EH (cell line): ENCODE measurements around the gene TXNRD2.
A peak's percentile ranks its signal among the peaks of the same experiment; 100 is the strongest.
"Not testable (repeated sequence)": the region's sequence is repeated elsewhere in the genome, so short reads cannot be mapped to it uniquely, and the experiment has no call there.

Experiments
- DNase-seq: peaks from one replicate; pipeline ENCODE4 v3.0.0-alpha.2; 2015; ENCODE audit warnings: low read depth

The TXNRD2 gene

DNA sequence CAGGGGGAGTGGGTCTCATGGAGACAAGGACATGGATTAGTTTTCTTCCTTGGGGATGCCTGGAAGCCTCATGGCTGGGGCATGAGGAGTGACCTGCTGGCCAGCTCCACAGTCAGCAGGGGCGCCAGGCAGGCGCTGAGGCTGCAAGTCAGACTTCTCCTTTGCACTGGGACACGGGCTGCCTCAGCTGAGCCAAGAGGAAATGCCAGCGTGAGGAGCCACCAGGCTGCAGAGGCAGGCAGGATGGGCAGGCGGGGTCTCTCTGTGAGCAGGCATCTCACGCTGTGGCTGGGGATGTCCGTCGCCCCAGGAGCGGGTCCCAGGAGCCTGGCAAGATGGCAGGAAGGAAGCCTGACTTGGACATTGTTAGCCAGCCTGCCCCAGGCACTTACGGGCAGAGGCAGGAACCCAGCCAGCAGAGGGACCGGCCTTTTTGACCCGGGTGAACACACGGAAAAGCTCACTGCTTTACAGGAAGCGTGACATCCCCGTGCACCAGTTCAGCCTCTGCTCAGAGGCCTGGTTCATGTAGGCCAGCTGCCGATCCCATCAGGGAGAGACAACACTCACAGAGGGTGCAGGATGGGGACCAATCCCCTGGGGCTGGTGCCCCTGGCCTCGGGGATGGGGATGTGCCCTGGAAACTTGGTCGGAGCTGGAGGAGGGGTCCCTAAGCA, 97.1 kb downstream of the TXNRD2 start:
- DNase-seq = peak; percentile 90

DNA sequence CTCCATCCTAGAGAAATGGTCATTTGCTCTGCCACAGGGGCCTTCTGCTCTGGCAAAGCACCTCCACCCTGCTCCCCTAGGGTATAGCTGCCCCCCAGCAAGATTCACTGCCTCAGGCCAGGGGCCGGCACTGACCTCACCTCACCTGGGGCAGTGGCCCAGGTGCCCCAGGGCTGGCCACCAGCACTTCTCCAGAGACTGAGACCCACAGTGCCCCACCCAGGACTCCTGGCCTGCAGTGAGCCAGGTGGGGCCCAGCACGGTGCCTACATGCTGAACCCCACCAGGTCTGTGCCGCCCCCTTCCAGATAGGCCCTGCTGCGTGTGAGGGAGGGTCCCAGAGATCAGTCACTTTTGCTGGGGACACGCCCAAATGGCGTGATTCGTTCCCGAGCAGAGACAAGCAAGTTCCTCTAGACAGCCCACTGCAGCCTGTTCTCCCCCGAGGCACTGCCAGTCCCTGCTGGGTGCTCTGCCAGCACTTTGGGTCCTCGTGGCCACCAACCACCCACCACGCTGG, 97.7 kb downstream of the TXNRD2 start:
- DNase-seq = no peak

DNA sequence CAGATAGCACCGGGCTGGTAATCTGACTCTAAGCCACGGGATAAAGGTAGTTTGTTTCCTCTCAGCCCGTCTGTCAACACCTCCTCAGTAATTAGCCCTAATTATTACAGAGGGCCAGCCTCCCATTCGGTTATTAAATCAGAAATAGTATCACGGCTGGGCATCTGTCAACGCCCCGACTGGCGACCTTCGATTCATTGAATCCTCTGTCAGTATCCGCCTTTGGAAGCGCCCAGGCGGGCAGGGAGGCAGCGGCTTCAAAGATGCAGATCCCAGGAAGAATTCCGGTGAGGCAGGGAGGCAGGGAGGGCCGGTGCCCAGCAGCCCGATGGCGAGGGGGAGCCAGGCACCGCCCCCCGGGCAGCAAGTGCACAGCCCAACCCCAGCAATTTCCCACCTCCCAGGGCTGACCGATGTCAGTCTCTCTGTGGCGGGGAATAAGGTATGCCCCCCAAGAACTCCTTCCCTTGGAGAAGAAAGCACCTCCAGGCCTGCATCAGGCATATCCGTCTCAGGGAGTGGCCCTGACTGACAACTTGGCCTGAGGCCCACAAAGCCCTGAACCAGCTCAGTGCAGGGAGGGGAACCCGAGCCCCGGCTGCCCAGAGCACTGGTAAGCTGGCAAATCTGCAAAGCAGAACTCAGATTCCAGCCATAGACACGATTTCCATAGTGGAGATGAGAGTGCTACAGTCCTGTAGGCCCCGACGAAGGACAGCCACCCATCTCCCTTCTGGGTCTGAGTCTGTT, 98.3 kb downstream of the TXNRD2 start:
- no peak for DNase-seq

DNA sequence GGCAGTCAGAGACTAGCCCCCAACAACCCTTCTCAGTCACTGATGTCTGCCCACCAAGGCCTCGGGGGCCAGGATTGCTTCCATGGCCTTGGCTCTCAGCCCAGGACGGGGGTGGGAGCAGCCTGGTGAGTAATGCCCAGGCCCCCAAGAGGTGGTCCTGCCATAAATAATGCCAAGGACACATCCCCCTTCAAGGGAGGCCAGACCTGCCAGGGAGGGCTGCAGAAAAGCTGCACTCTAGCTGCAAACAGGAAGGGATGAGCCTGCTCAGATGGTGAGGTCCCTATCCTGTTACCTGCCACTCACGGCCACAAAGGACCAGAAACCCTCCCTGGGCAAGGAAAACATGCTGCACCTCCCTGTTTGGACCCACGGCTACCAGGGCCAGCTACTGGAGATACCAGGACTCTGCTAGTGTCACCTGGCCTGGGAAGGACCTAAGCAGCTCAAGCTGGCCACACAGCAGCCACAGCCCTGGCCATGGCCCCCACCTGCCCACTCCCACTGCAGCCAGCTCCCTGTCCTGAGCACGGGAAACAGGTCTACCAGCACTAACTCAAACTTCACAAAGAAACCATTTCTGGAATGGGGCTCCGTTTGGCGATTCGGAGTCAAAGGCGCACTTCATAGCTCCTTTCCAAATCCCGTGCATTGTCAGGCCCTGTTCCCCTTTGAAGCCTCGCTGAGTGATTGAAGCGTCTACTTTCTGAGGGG, 99.1 kb downstream of the TXNRD2 start:
- no peak for DNase-seq

DNA sequence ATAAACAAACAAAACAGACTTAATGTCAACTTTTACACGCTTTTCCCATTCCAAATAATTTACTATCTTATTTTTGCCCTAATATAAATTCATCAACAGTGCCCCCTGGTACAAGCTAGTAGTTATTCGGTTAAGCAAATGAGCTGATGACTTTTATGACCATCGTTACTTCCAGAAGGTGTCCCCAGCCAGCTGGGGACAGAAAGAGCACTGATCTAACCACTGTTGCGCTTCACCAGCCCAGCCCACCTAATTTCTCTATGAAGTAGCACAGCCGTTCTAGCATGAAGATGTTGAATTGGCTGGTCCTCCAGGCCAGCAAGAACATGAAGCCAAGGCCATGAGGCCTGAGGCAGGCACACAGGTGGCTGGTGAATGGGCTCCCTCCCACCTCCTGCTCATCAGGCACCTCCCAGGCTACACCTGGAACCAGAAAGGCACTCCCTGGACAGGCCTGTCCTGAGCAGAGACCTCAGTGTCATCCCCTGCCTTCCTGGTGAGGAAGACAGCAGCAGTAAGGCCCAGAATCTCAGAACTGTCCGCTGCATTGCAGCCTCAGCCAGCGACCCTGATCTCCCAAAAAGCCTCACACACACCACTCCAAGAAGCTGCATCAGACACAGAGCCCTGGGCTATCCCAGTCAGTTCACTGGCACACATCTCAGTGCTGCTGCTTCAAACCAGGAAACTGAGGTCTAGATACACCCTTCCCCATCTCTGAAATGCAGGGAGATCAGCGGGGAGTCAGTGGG, 99.8 kb downstream of the TXNRD2 start:
- DNase-seq = no peak

DNA sequence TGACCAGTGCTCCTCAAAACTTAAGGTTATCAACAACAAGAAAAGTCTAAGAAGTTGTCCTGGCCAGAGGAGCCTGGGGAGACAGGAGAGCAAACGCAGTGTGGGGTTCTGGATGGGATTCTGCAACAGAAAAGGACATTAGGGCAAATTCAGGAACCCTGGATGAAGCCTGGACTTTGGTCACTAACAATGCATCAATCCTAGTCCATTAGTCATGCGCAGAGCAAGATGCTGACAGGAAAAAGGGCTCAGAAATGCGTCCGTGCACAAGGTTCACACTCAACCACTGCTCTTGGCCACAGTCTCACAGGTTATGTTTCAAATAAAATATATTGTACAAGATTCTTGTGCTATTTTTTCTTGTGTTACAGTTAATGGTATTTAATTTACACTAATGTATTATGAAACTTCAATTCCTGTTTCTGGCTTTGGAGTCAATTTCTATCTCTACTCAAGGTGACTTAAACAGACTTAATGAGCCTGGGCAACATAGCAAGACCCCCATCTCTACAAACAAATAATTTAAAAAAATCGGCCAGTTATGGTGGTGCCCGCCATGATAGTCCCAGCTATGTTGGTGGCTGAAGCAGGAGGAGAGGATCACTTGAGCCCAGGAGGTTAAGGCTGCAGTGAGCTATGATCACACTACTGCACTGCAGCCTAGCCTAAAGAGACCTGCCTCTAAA, 100.5 kb downstream of the TXNRD2 start:
- DNase-seq = peak; percentile 49

DNA sequence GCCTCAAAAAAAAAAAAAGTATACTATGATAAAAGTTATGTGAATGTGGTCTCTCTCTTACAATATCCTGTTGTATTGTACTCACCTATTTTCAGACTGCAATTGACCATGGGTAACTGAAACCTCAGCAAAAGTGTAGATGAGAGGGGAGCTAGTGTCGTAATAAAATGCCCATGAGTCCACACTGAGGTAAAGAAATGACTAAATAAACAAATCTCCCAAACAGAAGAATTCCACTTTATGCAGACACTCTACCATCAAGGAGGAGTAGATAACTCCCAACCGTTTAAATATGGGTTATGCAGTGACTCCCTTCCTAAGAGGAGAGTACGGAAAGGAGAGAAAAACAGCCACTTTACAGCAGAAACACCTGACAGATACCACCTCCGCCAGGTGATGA, 101.6 kb downstream of the TXNRD2 start:
- DNase-seq = no peak

DNA sequence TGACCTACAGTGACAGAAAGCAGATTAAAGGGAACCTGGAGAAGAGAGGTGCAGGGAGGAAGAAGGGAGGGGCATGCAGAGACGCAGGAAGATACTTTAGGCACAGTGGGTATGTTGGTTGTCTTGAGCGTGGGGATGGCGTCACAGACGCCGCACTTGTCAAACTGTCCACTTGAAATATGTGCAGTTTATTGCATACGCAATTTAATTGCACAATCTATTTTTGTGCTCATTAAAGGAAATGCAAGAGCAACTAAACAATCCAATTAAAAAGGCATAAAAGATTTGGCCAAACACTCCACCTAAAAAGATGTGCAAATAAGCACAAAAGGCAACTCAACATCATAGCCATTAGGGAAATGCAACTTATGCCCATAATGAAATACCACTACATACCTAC, 103.7 kb downstream of the TXNRD2 start:
- no peak for DNase-seq

DNA sequence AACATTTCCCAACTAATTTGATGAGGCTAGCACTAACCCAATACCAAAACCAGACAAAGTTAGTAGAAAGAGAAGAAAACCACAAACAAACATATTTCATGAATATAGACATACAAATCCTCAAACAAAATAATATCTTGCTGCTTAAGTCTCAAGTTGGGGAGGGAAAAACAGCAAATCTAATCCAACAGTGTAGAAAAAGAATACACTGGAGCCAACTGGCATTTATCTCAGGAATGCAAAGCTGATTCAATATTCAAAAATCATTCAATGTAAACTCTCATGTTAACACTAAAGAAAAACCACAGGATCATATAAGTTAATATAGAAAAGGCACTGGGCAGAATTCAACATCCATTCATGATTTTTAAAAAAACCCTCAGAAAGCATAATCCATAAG, 105.1 kb downstream of the TXNRD2 start:
- DNase-seq = no peak

DNA sequence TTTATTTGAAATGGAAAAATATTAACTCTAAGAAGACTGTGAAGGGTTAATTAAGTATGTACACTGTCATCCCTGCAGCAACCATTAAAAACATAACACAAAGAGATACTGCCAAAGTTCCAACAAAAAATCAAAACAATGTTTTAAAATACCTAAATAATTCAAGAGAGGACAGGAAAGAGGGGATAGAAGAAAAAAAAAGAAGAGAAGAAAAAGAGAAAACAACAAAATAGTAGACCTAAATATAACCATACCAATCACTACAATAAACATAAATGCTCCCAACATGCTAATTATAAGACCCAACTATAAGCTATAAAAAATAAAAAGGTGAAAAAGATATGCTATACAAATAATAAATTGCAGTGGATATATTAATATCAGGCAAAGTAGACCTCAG, 107.0 kb downstream of the TXNRD2 start:
- DNase-seq = no peak

DNA sequence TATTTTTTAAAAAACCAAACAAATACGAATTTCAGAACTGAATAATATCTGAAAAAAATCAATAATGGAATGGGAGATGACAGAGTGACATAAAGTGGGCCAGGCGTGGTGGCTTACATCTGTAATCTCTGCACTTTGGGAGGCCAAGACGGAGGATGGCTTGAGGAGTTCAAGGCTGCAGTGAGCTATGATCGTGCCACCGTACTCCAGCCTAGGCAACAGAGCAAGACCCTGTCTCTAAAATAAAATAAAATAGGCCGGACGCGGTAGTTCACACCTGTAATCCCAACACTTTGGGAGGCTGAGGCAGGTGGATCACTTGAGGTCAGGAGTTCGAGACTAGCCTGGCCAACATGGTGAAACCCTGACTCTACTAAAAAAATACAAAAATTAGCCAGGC, 108.3 kb downstream of the TXNRD2 start:
- DNase-seq = not testable (repeated sequence)

DNA sequence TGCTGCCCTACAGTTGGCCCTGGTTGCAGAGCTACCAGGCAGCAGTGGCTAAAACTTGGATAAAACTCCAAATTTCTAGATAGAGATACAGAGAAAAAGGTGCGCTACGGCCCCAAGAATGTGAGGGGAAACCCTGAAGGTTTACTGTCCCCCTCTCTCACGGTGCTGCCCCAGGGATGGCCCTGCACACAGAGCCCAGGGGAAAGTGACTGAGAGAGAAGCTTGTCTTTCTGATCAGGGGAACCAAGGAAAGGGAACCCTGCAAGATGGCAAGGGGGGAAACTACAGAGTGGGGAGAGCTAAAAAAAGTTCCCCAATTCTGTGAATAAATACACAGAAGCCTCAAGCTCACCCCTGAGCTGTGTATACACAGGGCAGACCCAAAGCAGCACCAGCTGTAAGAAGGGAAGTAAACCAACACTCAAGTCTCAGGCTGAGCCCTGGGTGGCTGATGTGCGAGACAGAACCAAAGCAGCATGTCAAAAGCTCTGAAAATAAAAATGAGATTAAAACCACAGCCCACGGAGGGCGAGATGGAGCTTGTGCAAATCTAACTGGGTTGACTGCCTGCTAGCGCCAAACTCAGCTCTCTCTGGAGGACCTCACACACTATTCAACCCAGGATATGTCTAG, 109.0 kb downstream of the TXNRD2 start:
- DNase-seq = no peak

DNA sequence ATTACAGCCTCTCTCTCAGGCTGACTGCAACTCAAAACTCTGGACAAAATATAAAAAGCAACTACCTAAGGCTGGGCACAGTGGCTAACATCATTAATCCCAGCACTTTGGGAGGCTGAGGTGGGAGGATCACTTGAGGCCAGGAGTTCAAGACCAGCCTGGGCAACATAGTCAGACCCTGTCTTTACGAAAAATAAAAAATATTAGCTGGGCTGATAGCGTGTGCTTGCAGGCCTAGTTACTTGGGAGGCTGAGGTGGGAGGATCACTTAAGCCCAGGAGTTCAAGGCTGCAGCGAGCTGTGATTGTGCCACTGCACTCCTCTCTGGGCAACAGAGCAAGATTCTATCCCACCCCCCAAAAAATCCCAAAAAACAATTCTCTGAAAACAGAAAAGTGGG, 109.6 kb downstream of the TXNRD2 start:
- not testable (repeated sequence) for DNase-seq

DNA sequence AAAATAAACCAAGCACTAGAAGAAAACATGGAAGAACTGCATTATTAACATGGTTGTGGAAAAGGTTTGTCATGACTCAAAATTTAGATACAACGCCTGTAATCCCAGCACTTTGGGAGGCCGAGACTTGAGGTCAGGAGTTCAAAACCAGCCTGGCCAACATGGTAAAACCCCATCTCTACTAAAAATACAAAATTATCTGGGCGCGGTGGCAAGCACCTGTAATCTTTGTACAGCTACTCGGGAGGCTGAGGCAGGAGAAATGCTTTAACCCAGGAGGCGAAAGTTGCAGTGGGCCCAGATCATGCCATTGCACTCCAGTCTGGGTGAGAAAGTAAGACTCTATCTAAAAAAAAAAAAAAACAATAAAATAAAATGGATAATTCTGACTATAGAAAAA, 110.6 kb downstream of the TXNRD2 start:
- DNase-seq = no peak

DNA sequence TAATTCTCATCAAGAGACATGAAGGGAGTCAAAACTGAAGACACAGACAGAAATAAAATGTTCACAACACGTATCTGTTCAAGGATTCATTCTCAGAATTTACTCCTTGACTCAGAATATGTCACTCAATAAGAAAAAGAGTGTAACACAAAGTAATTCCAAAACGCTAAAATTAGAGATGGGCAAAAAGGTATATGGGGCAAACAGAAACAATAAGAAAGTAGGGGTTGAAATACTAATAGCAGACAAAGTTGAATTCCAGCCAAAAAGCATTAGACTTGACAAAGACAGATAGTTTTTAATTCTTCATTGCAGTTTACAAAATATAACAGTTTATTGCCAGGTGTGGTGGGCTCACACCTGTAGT, 113.6 kb downstream of the TXNRD2 start:
- DNase-seq = no peak

DNA sequence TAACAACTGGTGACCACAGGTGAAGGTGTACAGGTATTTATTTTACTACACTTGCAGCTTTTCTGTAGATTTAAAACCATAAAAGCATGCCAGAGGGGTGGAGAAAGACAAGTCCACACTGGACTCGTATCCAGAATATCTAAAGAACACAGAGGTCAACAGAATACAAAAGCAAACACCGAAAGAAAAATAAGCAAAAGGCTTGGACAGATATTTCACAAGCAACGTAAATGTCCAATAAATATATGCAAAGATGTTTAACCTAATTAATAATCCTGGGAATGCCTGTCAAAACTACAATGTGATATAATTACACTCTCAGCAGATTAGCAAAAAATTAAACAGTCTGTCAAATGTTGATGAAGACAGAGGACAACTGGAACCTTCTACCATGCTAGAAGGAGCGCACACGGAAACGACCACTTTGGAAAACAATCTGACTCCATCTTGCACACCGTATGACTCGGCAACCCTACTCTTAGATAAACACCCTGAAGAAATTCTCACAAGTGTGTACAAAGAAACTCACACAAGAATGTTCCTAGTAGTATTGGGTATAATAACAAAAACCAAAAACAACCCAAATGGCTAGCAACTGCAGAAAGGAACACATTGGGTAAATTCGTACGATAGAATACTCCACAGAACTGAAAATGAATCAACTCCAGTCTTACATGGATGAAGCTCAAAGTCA, 114.1 kb downstream of the TXNRD2 start:
- DNase-seq = no peak

DNA sequence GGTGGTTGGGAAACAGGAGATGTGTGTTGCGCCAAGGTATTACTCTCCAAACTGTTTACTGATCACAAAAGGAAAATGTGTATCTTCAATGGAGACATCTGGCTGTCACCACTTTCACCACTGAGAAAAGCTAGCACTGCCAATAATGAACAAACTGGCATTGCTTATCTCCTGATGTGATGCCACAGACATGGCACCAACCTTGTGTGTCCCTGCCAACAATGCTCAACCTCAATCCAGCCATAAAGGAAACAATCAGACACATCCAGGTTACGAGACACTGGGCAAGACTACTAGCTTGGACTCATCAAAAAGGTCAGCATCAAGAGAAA, 115.0 kb downstream of the TXNRD2 start:
- no peak for DNase-seq

DNA sequence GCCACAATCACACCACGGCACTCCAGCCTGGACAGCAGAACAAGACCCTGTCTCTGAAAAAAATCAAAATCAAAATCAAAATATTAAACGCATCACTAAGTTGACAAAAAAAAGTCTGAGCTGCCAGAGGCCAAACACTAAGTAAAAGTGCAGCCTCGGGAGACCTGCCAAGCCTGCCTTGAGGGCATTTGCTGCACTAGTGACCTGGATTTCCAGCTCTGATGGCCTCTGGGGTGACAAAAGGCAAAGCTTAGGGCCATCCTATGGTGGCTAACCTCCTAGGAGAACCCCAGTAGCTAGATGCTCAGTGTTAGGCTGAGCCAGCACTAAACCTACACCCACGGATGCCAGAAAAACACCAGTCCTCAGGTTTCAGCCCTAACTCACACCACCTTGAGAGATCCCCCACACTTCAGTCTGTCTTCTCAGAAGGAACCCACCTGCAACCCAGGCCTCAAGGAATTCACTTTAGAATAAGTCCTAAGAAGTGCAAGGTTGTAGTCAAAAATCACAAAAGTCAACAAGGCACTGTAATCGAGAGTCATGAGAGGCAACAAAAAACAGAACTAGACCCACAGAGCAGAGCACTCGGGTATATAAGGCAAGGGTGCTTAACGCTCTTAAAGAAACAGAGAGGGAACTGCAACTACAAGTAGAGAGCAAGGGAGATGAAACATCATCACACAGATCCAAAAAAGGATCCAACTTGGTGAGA, 115.6 kb downstream of the TXNRD2 start:
- DNase-seq = no peak
